NOMO-1 treated with DMSO at 0.1 percent for 48 hours (cell line): ENCODE measurements around the gene NCOR1.
A peak's percentile ranks its signal among the peaks of the same experiment; 100 is the strongest.

Experiments
- DNase-seq: peaks from one replicate; lab custom pipeline; 2025; ENCODE audit not compliant: unreplicated experiment; lab: John Stamatoyannopoulos, UW

NCOR1 gene

GRCh38 chr17:16037636-16038035 is 177.7 kb downstream of the NCOR1 start:
- no peak for DNase-seq

GRCh38 chr17:16036261-16036660 is 179.1 kb downstream of the NCOR1 start:
- no peak for DNase-seq

GRCh38 chr17:16033729-16034349 is 181.5 kb downstream of the NCOR1 start:
- DNase-seq: no peak

- DNase-seq: peak; percentile 25
Measured at GRCh38 chr17:16027708-16028584, 187.4 kb downstream of the NCOR1 start.

- no peak for DNase-seq
Measured at GRCh38 chr17:16026895-16027294, 188.4 kb downstream of the NCOR1 start.

- no peak for DNase-seq
Measured at GRCh38 chr17:16025202-16025601, 190.1 kb downstream of the NCOR1 start.

- DNase-seq: no peak
Measured at GRCh38 chr17:16023881-16024280, 191.5 kb downstream of the NCOR1 start.

GRCh38 chr17:16019347-16019746 is 196.0 kb downstream of the NCOR1 start:
- peak; percentile 32 for DNase-seq

GRCh38 chr17:16013943-16014407 is 201.4 kb downstream of the NCOR1 start:
- no peak for DNase-seq

- DNase-seq: no peak
Measured at GRCh38 chr17:16007439-16007838, 207.9 kb downstream of the NCOR1 start.

GRCh38 chr17:16005636-16006035 is 209.7 kb downstream of the NCOR1 start:
- no peak for DNase-seq

- DNase-seq: no peak
Measured at GRCh38 chr17:16003841-16004240, 211.5 kb downstream of the NCOR1 start.

- no peak for DNase-seq
Measured at GRCh38 chr17:16002708-16003260, 212.6 kb downstream of the NCOR1 start.

GRCh38 chr17:16001226-16001897 is 214.0 kb downstream of the NCOR1 start:
- no peak for DNase-seq

GRCh38 chr17:15999974-16000827 is 215.1 kb downstream of the NCOR1 start:
- DNase-seq: no peak

- DNase-seq: peak; percentile 95
Measured at GRCh38 chr17:15999141-15999973, 216.0 kb downstream of the NCOR1 start, which contains the start of the genes TTC19 and ZSWIM7. Gene TTC19, plus strand, starts transcription at chr17:15999824. Its CDS starts 25 bp downstream, at chr17:15999849. Gene ZSWIM7, minus strand, starts transcription at chr17:15999704. Its CDS starts 110 bp downstream, at chr17:15999594.

GRCh38 chr17:15998031-15998562 is 217.2 kb downstream of the NCOR1 start:
- peak; percentile 79 for DNase-seq

- DNase-seq: no peak
Measured at GRCh38 chr17:15996322-15996721, 219.0 kb downstream of the NCOR1 start.
